ENCODE measurements around the gene DDX27. TPM values are rescaled to one million over a fixed set of nuclear protein-coding genes. Genes with fewer than 3 reads are reported as not detected.

Gene DDX27
- polyA plus RNA-seq, 1 donor = 48.4 TPM

DNA sequence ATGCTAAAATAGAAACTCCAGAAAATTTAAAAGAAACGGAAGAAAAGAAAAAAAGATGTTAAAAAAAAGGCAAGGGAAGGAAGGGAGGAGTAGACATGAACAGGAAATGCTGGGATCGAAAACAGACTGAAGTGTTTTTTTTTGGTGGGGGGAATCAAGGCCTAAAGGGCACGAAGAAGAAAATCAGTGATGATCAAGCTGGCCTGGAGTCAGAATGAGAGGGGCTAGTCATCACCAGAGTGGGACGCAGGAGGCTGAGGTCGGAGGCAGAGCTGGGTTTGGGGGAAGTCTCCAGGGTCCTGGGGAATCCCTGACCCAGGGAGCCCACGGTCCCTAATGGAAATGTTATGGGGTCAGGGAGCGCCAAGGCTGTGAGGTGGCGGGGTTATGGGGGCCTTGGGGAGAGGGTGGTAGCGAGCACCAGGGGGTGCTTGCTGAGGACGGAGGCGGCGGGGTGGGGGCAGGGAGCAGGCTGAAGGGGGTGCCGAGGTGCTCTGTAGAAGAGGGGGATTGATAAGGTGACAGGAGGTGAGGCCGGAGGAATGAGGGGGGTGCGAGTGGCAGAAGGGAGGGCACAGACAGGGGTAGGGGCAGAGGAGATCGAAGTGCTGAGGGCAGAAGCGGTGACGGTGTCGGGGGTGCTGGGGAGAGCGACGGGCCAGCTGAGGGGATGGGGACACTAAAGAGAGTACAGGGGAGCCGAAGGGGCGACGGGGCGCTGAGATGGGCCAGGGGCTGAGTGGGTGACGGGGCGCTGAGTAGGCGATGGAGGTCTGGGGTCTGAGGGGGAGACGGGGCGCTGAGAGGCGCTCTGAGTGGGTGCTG is 58.0 kb downstream of the DDX27 start:
- no peak for DNase-seq

GRCh38 chr20:49277786-49278035 is 58.5 kb downstream of the DDX27 start:
- no peak for DNase-seq

- DNase-seq = peak; percentile 99
Observed at GRCh38 chr20:49278036-49278817, 59.0 kb downstream of the DDX27 start, which contains the start of gene ZNFX1. Gene ZNFX1 (minus strand): TSS chr20:49278057. CDS start chr20:49275839, 2,218 bp downstream.

GRCh38 chr20:49278818-49279676 is 59.8 kb downstream of the DDX27 start:
- no peak for DNase-seq

DNA sequence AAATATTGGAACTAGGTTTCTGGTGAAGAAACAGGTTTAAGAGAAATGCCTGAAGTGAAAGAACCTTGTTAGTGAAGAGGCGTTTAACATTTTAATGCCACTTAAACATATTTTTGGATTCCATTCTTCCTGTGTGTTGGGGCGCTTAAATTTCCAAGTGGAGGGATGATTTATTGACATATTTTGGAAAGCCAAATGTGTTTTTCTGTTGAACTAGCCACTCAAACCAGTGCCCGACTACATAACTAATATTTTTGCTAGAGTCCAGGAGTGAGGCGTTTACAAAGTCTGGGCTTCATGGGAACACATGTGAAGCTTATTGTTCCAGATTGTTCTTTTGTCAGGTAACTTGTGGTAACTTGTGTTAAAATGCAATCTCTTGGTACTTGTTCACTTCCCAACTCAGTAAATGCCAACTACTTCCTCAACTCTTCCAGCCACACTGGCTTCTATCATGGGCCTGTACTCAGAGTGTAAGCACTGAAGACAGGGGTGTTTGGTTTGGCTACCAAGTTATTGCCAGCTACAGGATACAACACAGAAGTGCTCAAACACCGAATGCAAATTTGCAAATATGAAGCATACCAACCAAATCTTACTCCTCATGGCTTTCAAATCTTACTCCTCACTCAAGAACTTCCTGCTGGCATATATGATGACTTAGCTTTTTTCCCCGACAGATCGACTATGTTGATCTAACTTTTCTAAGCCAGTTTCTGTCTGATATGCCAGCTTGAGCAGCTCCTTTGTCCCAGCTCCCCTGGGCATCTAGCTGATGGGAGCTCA is 60.7 kb downstream of the DDX27 start:
- no peak for DNase-seq

DNA sequence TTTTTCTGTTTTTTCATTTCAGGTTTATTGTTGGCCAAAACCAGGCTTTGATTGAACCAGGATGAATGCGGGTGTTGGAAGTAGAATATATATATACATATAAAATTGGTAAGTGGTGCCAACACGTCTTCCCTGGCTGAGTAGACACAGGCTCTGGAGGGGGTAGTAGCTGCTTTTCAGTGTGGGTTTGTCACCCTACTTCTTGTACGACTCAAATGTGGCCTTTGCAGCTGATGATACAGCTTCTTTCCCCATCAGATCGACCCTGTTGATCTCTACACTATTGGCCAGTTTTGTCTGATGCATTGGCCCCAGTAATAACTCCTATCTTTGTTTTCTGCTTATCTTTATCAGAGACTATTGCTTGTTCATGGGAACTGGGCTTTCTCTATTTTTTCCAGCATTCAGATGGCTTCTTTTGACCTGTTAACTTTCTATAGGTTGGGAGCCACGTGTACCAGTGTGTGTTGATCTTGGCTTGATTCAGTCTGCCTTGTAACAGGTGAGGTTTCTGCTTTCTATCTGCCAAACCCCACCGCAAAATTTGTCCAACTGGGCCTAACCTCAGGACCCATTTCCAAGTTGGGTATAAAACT is 61.3 kb downstream of the DDX27 start:
- DNase-seq = no peak

- no peak for DNase-seq
Observed at GRCh38 chr20:49281059-49281912, 62.1 kb downstream of the DDX27 start.

GRCh38 chr20:49281913-49282467 is 62.8 kb downstream of the DDX27 start:
- DNase-seq = no peak

- DNase-seq = no peak
Observed at GRCh38 chr20:49282584-49283171, 63.5 kb downstream of the DDX27 start.

DNA sequence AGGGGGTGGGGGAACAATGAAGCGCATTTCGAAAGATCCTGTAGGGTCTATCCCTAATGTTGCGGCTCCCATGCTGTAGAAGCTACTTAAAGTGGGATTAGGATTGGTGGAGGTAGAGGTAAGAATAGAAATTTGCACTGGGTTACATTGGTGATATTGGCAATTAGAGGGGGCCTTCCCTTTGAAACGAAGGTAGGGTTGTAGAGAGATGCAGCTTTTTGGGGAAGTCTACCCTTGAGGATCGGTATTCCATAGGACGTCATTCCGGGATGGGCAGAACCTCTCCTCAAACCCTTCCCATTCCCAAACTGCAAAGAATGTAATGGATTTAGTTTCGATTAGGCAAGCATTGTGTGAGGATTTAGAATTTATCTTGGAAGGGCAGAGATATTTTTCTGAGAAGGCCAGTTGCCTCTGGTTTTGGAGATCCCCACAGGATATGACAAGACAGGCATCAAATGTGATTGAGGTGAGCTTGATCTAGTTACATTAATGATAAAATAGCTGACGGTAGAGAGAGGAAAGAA is 64.0 kb downstream of the DDX27 start:
- DNase-seq = no peak

GRCh38 chr20:49283703-49284625 is 64.7 kb downstream of the DDX27 start:
- DNase-seq = no peak

DNA sequence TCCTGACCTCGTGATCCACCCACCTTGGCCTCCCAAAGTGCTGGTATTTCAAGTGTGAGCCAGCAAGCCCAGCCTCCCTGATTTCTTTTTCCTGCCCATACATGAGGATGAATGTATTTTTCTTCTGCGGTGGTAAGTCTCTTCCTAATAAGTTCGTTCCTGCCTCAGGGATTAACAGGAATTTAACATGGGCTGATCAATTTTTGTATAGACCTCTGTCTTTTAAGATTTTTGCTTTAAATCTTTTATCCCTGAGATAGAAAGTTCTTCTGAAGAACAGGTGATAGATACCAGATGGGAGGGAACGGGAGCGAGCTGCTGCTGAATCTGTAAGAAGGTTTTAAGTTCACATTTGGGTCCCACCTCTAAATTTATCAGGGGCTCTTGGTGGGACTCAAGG is 65.6 kb downstream of the DDX27 start:
- DNase-seq = no peak

GRCh38 chr20:49285233-49285668 is 66.0 kb downstream of the DDX27 start:
- DNase-seq = no peak

GRCh38 chr20:49285813-49286494 is 66.7 kb downstream of the DDX27 start:
- DNase-seq = no peak

DNA sequence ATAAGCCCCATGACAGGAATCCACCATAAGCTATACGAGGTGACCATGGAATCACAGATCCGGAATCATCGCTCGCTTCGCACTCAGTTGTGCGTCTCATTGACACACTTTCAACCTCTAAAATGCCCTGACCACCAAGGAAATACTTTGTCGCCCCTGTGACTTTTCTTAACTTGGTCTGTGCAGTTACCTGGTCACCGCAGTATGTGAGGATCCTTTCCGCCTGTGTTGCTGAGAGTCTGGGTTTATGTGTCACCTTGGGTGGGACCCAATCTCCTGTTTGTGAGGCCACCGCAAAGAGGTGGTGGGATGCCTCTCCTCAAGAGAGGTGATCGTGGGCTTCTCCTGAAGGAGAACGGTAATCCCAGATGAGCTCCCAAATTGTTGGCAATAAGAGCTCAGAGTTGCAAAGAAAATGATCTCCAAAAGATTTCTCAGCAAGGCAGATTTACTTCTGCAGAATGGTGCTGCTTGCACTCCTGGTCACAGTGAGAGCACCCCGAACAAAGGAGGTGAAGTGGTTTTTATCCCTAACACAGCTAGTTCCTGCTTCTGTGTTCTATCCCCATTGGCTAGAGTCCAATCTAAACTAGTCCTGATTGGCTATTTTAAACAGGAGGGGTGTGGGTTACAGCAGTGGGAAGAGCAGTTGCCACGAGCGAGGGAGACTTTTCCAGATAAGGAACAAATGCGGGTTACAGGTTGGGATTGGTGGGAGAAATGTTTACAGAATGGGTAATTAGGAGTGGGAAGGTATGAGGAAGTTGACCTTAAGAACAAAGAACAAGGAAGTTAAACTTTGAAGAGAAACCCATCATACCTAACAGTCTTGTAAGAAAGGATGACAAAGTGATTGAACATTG is 67.7 kb downstream of the DDX27 start:
- DNase-seq = no peak

DNA sequence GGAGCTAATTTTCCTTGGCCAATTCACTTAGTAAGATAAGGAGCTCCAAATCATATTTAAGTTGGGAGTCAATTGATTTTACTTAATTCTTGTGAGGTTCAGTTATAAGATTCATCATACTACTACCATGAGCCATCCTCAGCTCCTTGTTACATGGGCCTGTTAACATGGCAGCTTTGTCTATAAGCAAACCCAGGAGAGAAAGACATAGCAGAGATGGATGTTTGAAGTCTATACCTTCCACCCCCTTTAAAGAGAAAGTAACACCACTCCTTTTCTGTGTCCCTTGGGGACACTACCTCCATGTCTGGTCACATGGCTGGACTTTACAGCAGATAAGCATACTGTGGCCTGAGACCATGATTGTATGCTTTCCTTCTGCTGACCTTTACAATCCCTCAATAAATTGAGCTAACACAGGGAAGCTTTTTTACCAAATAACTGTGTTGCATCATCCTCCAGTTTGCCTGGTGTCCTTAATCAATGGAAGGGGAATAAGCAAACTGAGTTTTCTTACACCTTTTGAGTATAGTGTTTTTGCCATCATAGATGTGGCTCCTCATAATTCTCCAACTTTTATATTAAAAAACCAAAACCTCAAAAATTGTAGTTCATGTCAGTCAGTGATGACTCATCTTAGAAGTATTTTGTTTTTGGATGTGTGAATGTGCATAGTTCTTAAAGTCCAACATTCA is 68.5 kb downstream of the DDX27 start:
- no peak for DNase-seq

Measured in left kidney (tissue), 2 donors.